ENCODE results near the gene P3H1.
"Not testable (repeated sequence)": the region's sequence is repeated elsewhere in the genome, so short reads cannot be mapped to it uniquely, and the experiment has no call there.

DNA sequence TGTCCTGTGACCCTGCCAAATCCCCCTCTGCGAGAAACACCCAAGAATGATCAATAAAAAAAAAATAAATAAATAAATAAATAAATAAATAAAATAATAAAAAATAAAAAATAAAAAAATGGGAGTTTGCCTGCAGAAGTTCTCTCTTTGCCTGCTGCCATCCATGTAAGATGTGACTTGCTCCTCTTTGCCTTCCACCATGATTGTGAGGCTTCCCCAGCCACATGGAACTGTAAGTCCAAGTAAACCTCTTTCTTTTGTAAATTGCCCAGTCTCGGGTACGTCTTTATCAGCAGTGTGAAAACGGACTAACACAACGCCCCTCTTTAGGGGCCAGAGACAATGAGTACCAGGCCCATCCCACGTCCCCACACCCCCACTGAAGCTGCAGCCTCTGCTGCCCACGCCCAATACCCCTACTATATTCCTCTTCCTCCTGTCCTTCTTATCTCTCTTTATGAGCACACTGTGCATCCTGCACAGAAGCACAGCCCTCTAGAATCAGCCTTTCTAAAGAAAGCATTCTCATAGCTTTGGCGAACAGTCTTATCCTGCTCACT lies 15.2 kb downstream of the P3H1 start:
- not testable (repeated sequence) for TF ChIP-seq POLR2A (IDR thresholded peaks at IDR 0.05); CTCF (IDR thresholded peaks at IDR 0.05 in 4 of 5, conservative IDR thresholded peaks at IDR 0.05 in 1 of 5)

Measured in gastrocnemius medialis (tissue), 4 donors.